HEK293 (cell line): Measurements from ENCODE around the gene DNAJB6.

Source experiments
- BCL11B ChIP-seq: fragments of 450-650 bp; formaldehyde crosslinking; IDR thresholded peaks from 2 replicates; pipeline ENCODE4 v1.5.1; 2016; ENCODE audit warnings: low read depth, missing biosample characterization, missing genetic modification characterization
- FEZF1 ChIP-seq: fragments of 450-650 bp; formaldehyde crosslinking; IDR thresholded peaks from 2 replicates; pipeline ENCODE4 v1.5.1; 2016; ENCODE audit warnings: missing biosample characterization, missing genetic modification characterization
- KLF7 ChIP-seq: fragments of 450-650 bp; formaldehyde crosslinking; IDR thresholded peaks from 2 replicates; pipeline ENCODE4 v1.5.1; 2016; ENCODE audit warnings: missing biosample characterization, missing genetic modification characterization, borderline replicate concordance
- MYNN ChIP-seq: fragments of 450-650 bp; formaldehyde crosslinking; IDR thresholded peaks from 2 replicates; pipeline ENCODE4 v1.5.1; 2016; ENCODE audit warnings: missing biosample characterization, missing genetic modification characterization, borderline replicate concordance
- MZF1 ChIP-seq: fragments of 450-650 bp; formaldehyde crosslinking; IDR thresholded peaks from 2 replicates; pipeline ENCODE4 v1.5.1; 2017; ENCODE audit warnings: missing biosample characterization, missing genetic modification characterization, borderline replicate concordance
- PRDM1 ChIP-seq: fragments of 450-650 bp; formaldehyde crosslinking; IDR thresholded peaks from 2 replicates; pipeline ENCODE4; 2016; ENCODE audit warnings: missing biosample characterization, missing genetic modification characterization
- REPIN1 ChIP-seq: fragments of 450-650 bp; formaldehyde crosslinking; IDR thresholded peaks from 2 replicates; pipeline ENCODE4 v1.5.1; 2017; ENCODE audit warnings: missing biosample characterization, missing genetic modification characterization, low read depth
- ZBTB1 ChIP-seq: fragments of 450-650 bp; formaldehyde crosslinking; IDR thresholded peaks from 2 replicates; pipeline ENCODE4 v1.5.1; 2016; ENCODE audit warnings: missing biosample characterization, missing genetic modification characterization
- ZBTB17 ChIP-seq: fragments of 450-650 bp; formaldehyde crosslinking; IDR thresholded peaks from 2 replicates; pipeline ENCODE4 v1.5.1; 2016; ENCODE audit warnings: missing biosample characterization, missing genetic modification characterization
- ZBTB8A ChIP-seq: fragments of 450-650 bp; formaldehyde crosslinking; IDR thresholded peaks from 2 replicates; pipeline ENCODE4 v1.5.1; 2016; ENCODE audit warnings: missing biosample characterization, missing genetic modification characterization
- ZIC2 ChIP-seq: fragments of 450-650 bp; formaldehyde crosslinking; IDR thresholded peaks from 2 replicates; pipeline ENCODE4 v1.5.1; 2016; ENCODE audit warnings: missing biosample characterization, missing genetic modification characterization
- ZNF132 ChIP-seq: fragments of 450-650 bp; formaldehyde crosslinking; IDR thresholded peaks from 2 replicates; pipeline ENCODE4 v1.5.1; 2017; ENCODE audit warnings: missing biosample characterization, missing genetic modification characterization, borderline replicate concordance
- ZNF169 ChIP-seq: fragments of 450-650 bp; formaldehyde crosslinking; IDR thresholded peaks from 2 replicates; pipeline ENCODE4 v1.5.1; 2016; ENCODE audit warnings: missing biosample characterization, missing genetic modification characterization
- ZNF202 ChIP-seq: fragments of 450-650 bp; formaldehyde crosslinking; IDR thresholded peaks from 2 replicates; pipeline ENCODE4 v1.5.1; 2016; ENCODE audit warnings: missing biosample characterization, missing genetic modification characterization, borderline replicate concordance
- ZNF423 ChIP-seq: fragments of 450-650 bp; formaldehyde crosslinking; IDR thresholded peaks from 2 replicates; pipeline ENCODE4 v1.5.1; 2016; ENCODE audit warnings: missing biosample characterization, missing genetic modification characterization
- ZNF473 ChIP-seq: fragments of 450-650 bp; formaldehyde crosslinking; IDR thresholded peaks from 2 replicates; pipeline ENCODE4 v1.5.1; 2017; ENCODE audit warnings: missing biosample characterization, missing genetic modification characterization
- ZNF501 ChIP-seq: fragments of 450-650 bp; formaldehyde crosslinking; IDR thresholded peaks from 2 replicates; pipeline ENCODE4 v1.5.1; 2016; ENCODE audit warnings: missing biosample characterization, missing genetic modification characterization
- ZNF561 ChIP-seq: fragments of 450-650 bp; IDR thresholded peaks from 2 replicates; pipeline ENCODE4 v1.5.1; 2018; ENCODE audit warnings: missing biosample characterization, missing genetic modification characterization, borderline replicate concordance
- ZNF629 ChIP-seq: fragments of 450-650 bp; formaldehyde crosslinking; IDR thresholded peaks from 2 replicates; pipeline ENCODE4 v1.5.1; 2017; ENCODE audit warnings: missing biosample characterization, missing genetic modification characterization
- ZNF830 ChIP-seq: fragments of 450-650 bp; IDR thresholded peaks from 2 replicates; pipeline ENCODE4 v1.5.0; 2018; ENCODE audit warnings: missing biosample characterization, missing genetic modification characterization, low read depth, mild to moderate bottlenecking, moderate library complexity
- ZNF843 ChIP-seq: fragments of 450-650 bp; formaldehyde crosslinking; IDR thresholded peaks from 2 replicates; pipeline ENCODE4 v1.5.1; 2016; ENCODE audit warnings: missing biosample characterization, missing genetic modification characterization
- TF ChIP-seq, protein P1 (sequence below): fragments of 450-650 bp; formaldehyde crosslinking; IDR thresholded peaks from 2 replicates; pipeline ENCODE4 v1.5.1; 2016; ENCODE audit warnings: missing biosample characterization, missing genetic modification characterization
- TF ChIP-seq, protein P2 (sequence below): fragments of 450-650 bp; formaldehyde crosslinking; IDR thresholded peaks from 2 replicates; pipeline ENCODE4 v1.5.1; 2016; ENCODE audit warnings: missing biosample characterization, missing genetic modification characterization
- TF ChIP-seq, protein P3 (sequence below): fragments of 450-650 bp; formaldehyde crosslinking; IDR thresholded peaks from 2 replicates; pipeline ENCODE4 v1.5.1; 2016; ENCODE audit warnings: missing biosample characterization, missing genetic modification characterization
- TF ChIP-seq, protein P4 (sequence below): fragments of 450-650 bp; IDR thresholded peaks from 2 replicates; pipeline ENCODE4 v1.5.1; 2018; ENCODE audit warnings: missing biosample characterization, missing genetic modification characterization
- TF ChIP-seq, protein P5 (sequence below): fragments of 450-650 bp; formaldehyde crosslinking; IDR thresholded peaks from 2 replicates; pipeline ENCODE4 v1.5.1; 2016; ENCODE audit warnings: missing biosample characterization, missing genetic modification characterization
- TF ChIP-seq, protein P6 (sequence below): fragments of 450-650 bp; formaldehyde crosslinking; IDR thresholded peaks from 2 replicates; pipeline ENCODE4 v1.5.1; 2017; ENCODE audit warnings: missing biosample characterization, missing genetic modification characterization

The DNAJB6 gene

DNA sequence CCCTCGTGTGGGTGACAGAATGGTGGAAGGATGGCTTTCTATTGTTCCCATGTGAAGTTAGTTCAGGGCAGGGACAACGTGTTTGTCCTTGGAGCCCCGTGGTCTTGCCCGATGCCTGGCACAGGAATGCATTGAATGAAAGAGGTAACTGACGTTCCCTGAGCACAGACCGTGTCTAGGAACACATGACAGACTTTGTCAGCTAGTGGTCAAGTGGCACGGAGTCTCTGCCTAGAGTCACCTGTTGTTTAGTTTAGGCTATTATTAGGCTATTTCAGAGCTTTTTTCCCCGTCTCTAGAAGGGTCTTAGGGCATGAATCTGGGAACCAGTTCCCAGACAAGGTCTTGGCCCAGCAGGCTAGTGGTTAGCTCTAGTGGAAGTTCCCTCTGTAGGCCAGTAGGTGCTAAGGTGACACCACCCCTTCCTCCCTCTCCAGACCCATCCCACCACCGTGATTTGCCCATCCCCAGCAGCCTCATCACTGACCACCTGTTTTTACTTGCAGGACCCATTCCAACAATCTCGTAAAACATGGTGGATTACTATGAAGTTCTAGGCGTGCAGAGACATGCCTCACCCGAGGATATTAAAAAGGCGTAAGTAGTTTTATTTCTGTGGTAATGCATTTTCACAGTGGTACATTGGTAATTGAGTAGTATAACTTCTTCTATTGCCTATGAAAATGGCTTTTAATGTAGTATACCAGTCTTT lies 21.4 kb downstream of the DNAJB6 start (continued):
- TF ChIP-seq, protein P1, sequence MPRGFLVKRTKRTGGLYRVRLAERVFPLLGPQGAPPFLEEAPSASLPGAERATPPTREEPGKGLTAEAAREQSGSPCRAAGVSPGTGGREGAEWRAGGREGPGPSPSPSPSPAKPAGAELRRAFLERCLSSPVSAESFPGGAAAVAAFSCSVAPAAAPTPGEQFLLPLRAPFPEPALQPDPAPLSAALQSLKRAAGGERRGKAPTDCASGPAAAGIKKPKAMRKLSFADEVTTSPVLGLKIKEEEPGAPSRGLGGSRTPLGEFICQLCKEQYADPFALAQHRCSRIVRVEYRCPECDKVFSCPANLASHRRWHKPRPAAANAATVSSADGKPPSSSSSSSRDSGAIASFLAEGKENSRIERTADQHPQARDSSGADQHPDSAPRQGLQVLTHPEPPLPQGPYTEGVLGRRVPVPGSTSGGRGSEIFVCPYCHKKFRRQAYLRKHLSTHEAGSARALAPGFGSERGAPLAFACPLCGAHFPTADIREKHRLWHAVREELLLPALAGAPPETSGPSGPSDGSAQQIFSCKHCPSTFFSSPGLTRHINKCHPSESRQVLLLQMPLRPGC (tag by site-specific recombination) = 0 out of 2 replicates have a peak, but pooled peaks have one; percentile 60
- TF ChIP-seq, protein P2, sequence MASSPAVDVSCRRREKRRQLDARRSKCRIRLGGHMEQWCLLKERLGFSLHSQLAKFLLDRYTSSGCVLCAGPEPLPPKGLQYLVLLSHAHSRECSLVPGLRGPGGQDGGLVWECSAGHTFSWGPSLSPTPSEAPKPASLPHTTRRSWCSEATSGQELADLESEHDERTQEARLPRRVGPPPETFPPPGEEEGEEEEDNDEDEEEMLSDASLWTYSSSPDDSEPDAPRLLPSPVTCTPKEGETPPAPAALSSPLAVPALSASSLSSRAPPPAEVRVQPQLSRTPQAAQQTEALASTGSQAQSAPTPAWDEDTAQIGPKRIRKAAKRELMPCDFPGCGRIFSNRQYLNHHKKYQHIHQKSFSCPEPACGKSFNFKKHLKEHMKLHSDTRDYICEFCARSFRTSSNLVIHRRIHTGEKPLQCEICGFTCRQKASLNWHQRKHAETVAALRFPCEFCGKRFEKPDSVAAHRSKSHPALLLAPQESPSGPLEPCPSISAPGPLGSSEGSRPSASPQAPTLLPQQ (tag by site-specific recombination) = peak; percentile 51
- peak; percentile 42; the same call in 1 of the 2 replicates for TF ChIP-seq MZF1
- TF ChIP-seq ZIC2 (tag by site-specific recombination) = peak; percentile 58
- TF ChIP-seq ZNF202 (tag by site-specific recombination) = no peak
- peak; percentile 48; the same call in 1 of the 2 replicates for TF ChIP-seq ZNF423
- TF ChIP-seq, protein P3, sequence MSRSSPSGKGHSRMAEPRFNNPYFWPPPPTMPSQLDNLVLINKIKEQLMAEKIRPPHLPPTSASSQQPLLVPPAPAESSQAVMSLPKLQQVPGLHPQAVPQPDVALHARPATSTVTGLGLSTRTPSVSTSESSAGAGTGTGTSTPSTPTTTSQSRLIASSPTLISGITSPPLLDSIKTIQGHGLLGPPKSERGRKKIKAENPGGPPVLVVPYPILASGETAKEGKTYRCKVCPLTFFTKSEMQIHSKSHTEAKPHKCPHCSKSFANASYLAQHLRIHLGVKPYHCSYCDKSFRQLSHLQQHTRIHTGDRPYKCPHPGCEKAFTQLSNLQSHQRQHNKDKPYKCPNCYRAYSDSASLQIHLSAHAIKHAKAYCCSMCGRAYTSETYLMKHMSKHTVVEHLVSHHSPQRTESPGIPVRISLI (tag by site-specific recombination) = no peak
- TF ChIP-seq, protein P4, sequence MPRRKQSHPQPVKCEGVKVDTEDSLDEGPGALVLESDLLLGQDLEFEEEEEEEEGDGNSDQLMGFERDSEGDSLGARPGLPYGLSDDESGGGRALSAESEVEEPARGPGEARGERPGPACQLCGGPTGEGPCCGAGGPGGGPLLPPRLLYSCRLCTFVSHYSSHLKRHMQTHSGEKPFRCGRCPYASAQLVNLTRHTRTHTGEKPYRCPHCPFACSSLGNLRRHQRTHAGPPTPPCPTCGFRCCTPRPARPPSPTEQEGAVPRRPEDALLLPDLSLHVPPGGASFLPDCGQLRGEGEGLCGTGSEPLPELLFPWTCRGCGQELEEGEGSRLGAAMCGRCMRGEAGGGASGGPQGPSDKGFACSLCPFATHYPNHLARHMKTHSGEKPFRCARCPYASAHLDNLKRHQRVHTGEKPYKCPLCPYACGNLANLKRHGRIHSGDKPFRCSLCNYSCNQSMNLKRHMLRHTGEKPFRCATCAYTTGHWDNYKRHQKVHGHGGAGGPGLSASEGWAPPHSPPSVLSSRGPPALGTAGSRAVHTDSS (tag by site-specific recombination) = no peak
- peak; percentile 98 for TF ChIP-seq FEZF1 (tag by site-specific recombination)
- peak; percentile 51; the same call in 1 of the 2 replicates for TF ChIP-seq KLF7 (tag by site-specific recombination)
- TF ChIP-seq ZNF629 = peak; percentile 67; the same call in 1 of the 2 replicates
- peak; percentile 83 for TF ChIP-seq ZBTB8A (tag by site-specific recombination)
- TF ChIP-seq ZNF473 (tag by site-specific recombination) = no peak
- no peak for TF ChIP-seq ZNF169 (tag by site-specific recombination)
- no peak for TF ChIP-seq ZNF830 (tag by site-specific recombination)
- TF ChIP-seq MYNN (tag by site-specific recombination) = 0 out of 2 replicates have a peak, but pooled peaks have one; percentile 63
- peak; percentile 76; the same call in 1 of the 2 replicates for TF ChIP-seq ZBTB1
- peak; percentile 96 for TF ChIP-seq ZNF843 (tag by site-specific recombination)
- TF ChIP-seq PRDM1 (tag by site-specific recombination) = no peak
- peak; percentile 89 for TF ChIP-seq ZNF561
- TF ChIP-seq, protein P5, sequence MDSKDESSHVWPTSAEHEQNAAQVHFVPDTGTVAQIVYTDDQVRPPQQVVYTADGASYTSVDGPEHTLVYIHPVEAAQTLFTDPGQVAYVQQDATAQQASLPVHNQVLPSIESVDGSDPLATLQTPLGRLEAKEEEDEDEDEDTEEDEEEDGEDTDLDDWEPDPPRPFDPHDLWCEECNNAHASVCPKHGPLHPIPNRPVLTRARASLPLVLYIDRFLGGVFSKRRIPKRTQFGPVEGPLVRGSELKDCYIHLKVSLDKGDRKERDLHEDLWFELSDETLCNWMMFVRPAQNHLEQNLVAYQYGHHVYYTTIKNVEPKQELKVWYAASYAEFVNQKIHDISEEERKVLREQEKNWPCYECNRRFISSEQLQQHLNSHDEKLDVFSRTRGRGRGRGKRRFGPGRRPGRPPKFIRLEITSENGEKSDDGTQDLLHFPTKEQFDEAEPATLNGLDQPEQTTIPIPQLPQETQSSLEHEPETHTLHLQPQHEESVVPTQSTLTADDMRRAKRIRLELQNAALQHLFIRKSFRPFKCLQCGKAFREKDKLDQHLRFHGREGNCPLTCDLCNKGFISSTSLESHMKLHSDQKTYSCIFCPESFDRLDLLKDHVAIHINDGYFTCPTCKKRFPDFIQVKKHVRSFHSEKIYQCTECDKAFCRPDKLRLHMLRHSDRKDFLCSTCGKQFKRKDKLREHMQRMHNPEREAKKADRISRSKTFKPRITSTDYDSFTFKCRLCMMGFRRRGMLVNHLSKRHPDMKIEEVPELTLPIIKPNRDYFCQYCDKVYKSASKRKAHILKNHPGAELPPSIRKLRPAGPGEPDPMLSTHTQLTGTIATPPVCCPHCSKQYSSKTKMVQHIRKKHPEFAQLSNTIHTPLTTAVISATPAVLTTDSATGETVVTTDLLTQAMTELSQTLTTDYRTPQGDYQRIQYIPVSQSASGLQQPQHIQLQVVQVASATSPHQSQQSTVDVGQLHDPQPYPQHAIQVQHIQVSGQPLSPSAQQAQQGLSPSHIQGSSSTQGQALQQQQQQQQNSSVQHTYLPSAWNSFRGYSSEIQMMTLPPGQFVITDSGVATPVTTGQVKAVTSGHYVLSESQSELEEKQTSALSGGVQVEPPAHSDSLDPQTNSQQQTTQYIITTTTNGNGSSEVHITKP (tag by site-specific recombination) = 0 out of 2 replicates have a peak, but pooled peaks have one; percentile 16
- peak; percentile 76; the same call in 1 of the 2 replicates for TF ChIP-seq BCL11B (tag by site-specific recombination)
- TF ChIP-seq, protein P6, sequence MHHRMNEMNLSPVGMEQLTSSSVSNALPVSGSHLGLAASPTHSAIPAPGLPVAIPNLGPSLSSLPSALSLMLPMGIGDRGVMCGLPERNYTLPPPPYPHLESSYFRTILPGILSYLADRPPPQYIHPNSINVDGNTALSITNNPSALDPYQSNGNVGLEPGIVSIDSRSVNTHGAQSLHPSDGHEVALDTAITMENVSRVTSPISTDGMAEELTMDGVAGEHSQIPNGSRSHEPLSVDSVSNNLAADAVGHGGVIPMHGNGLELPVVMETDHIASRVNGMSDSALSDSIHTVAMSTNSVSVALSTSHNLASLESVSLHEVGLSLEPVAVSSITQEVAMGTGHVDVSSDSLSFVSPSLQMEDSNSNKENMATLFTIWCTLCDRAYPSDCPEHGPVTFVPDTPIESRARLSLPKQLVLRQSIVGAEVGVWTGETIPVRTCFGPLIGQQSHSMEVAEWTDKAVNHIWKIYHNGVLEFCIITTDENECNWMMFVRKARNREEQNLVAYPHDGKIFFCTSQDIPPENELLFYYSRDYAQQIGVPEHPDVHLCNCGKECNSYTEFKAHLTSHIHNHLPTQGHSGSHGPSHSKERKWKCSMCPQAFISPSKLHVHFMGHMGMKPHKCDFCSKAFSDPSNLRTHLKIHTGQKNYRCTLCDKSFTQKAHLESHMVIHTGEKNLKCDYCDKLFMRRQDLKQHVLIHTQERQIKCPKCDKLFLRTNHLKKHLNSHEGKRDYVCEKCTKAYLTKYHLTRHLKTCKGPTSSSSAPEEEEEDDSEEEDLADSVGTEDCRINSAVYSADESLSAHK = peak; percentile 92
- TF ChIP-seq ZNF132 (tag by site-specific recombination) = no peak
- 0 out of 2 replicates have a peak, but pooled peaks have one; percentile 45 for TF ChIP-seq ZNF501
- no peak for TF ChIP-seq REPIN1 (tag by site-specific recombination)
- no peak for TF ChIP-seq ZBTB17 (tag by site-specific recombination)
